ENCODE measurements around the gene BEND6. TPM values are rescaled to one million over a fixed set of nuclear protein-coding genes. Genes with fewer than 3 reads are reported as not detected.

Gene BEND6
- polyA plus RNA-seq, 1 donor (not counting 4 experiments of a cell fraction or from before 2014, with no cell fraction given): 1.0 TPM

GRCh38 chr6:56947924-56948323 is 7.0 kb upstream of the BEND6 start:
- Histone ChIP-seq H3K9me3 (ENCODE audit: control insufficient read depth, low read depth, low read length) (no peaks in the 10 kb centered on the region), H3K27ac (ENCODE audit: control insufficient read depth, insufficient read depth, low read length) (peak overlapping the region; percentile 4), H3K4me2 (ENCODE audit: control insufficient read depth, extremely low read depth, insufficient read depth, low read depth, low read length) (no peak overlapping the region), H3K9ac (ENCODE audit: control insufficient read depth, extremely low read depth, insufficient read depth, low read length) (no peak overlapping the region), H3K79me2 (ENCODE audit: control insufficient read depth, insufficient read depth, low read length) (no peaks in the 10 kb centered on the region), H3K36me3 (ENCODE audit: control insufficient read depth in 2 of 2, extremely low read depth in 1 of 2, insufficient read depth in 2 of 2, low read length in 2 of 2) (no peaks in the 10 kb centered on the region), H4K20me1 (ENCODE audit: control insufficient read depth, extremely low read depth, insufficient read depth, low read length) (no peaks in the 10 kb centered on the region), H3K4me3 (ENCODE audit: control insufficient read depth in 2 of 3, extremely low read depth in 1 of 3, insufficient read depth in 2 of 3, low read depth in 1 of 3, low read length in 3 of 3) (no peak overlapping the region), H3K9me1 (ENCODE audit: control insufficient read depth, extremely low read depth, insufficient read depth, low read length) (no peaks in the 10 kb centered on the region), H3K4me1 (ENCODE audit: control insufficient read depth, extremely low read depth, insufficient read depth, low read length) (peaks cover 14% of the 10 kb centered on the region), H3K27me3 (ENCODE audit: control insufficient read depth, extremely low read depth, insufficient read depth, low read length) (no peaks in the 10 kb centered on the region), H2AFZ (ENCODE audit: control insufficient read depth, low read length) (no peak overlapping the region)
- TF ChIP-seq EZH2 (IDR thresholded peaks at IDR 0.05; ENCODE audit: low read length): no peak
- dilution Hi-C loops (cut with MboI; ENCODE audit: extremely low pct_ligation_motif_present, low sequenced_read_pairs): no loop called here
- FAIRE-seq (no peak), DNase-seq (ENCODE audit: low read depth, low spot score) (no peak)

DNA sequence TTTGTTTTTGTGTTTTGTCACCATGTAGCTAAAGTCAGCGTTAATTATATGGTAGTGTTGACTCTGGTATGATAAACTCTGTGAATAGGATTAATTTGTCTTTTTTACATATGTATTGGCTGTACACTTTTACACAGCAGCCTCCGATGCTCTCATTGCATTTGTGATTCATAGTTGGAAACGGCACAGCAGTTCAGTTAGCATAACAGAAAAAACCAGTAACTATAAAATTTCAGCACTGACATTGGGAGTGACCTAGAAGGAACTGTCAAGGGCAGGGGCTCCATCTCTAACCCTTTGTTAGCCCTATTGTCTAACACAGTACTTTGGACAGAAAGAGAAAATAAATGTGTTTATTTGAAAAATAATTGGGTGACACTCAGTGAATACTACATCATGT is 5.6 kb upstream of the BEND6 start:
- dilution Hi-C loops (cut with MboI; ENCODE audit: extremely low pct_ligation_motif_present, low sequenced_read_pairs): no loop called here
- no peak for DNase-seq (ENCODE audit: low read depth, low spot score)
- Histone ChIP-seq H3K27ac (ENCODE audit: control insufficient read depth, insufficient read depth, low read length) (no peak overlapping the region), H3K9me3 (ENCODE audit: control insufficient read depth, low read depth, low read length) (no peaks in the 10 kb centered on the region), H3K4me2 (ENCODE audit: control insufficient read depth, extremely low read depth, insufficient read depth, low read depth, low read length) (no peak overlapping the region), H3K4me3 (ENCODE audit: control insufficient read depth in 2 of 3, extremely low read depth in 1 of 3, insufficient read depth in 2 of 3, low read depth in 1 of 3, low read length in 3 of 3) (no peak overlapping the region), H3K9me1 (ENCODE audit: control insufficient read depth, extremely low read depth, insufficient read depth, low read length) (no peaks in the 10 kb centered on the region), H4K20me1 (ENCODE audit: control insufficient read depth, extremely low read depth, insufficient read depth, low read length) (no peaks in the 10 kb centered on the region), H3K27me3 (ENCODE audit: control insufficient read depth, extremely low read depth, insufficient read depth, low read length) (no peaks in the 10 kb centered on the region), H2AFZ (ENCODE audit: control insufficient read depth, low read length) (no peak overlapping the region), H3K36me3 (ENCODE audit: control insufficient read depth in 2 of 2, extremely low read depth in 1 of 2, insufficient read depth in 2 of 2, low read length in 2 of 2) (no peaks in the 10 kb centered on the region), H3K79me2 (ENCODE audit: control insufficient read depth, insufficient read depth, low read length) (no peaks in the 10 kb centered on the region), H3K4me1 (ENCODE audit: control insufficient read depth, extremely low read depth, insufficient read depth, low read length) (peaks cover 22% of the 10 kb centered on the region), H3K9ac (ENCODE audit: control insufficient read depth, extremely low read depth, insufficient read depth, low read length) (no peak overlapping the region)
- TF ChIP-seq, protein P1, sequence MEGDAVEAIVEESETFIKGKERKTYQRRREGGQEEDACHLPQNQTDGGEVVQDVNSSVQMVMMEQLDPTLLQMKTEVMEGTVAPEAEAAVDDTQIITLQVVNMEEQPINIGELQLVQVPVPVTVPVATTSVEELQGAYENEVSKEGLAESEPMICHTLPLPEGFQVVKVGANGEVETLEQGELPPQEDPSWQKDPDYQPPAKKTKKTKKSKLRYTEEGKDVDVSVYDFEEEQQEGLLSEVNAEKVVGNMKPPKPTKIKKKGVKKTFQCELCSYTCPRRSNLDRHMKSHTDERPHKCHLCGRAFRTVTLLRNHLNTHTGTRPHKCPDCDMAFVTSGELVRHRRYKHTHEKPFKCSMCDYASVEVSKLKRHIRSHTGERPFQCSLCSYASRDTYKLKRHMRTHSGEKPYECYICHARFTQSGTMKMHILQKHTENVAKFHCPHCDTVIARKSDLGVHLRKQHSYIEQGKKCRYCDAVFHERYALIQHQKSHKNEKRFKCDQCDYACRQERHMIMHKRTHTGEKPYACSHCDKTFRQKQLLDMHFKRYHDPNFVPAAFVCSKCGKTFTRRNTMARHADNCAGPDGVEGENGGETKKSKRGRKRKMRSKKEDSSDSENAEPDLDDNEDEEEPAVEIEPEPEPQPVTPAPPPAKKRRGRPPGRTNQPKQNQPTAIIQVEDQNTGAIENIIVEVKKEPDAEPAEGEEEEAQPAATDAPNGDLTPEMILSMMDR (optimal IDR thresholded peaks at IDR 0.05 in 1 of 3, IDR thresholded peaks at IDR 0.05 in 1 of 3, conservative IDR thresholded peaks at IDR 0.05 in 1 of 3; ENCODE audit: extremely low read depth in 1 of 3, insufficient read depth in 2 of 3, low read length in 3 of 3): no peak
- no peak for TF ChIP-seq EZH2 (IDR thresholded peaks at IDR 0.05; ENCODE audit: low read length)
- no peak for FAIRE-seq

GRCh38 chr6:56949925-56950495 is 4.9 kb upstream of the BEND6 start:
- no peaks in the 10 kb centered on the region for H3K36me3 ChIP-seq (ENCODE audit: control insufficient read depth in 2 of 2, extremely low read depth in 1 of 2, insufficient read depth in 2 of 2, low read length in 2 of 2)
- no peak overlapping the region for H3K4me2 ChIP-seq (ENCODE audit: control insufficient read depth, extremely low read depth, insufficient read depth, low read depth, low read length)
- no peak for DNase-seq (ENCODE audit: low read depth, low spot score)
- H2AFZ ChIP-seq (ENCODE audit: control insufficient read depth, low read length): no peak overlapping the region
- FAIRE-seq: no peak
- no peaks in the 10 kb centered on the region for H3K27me3 ChIP-seq (ENCODE audit: control insufficient read depth, extremely low read depth, insufficient read depth, low read length)
- no peaks in the 10 kb centered on the region for H4K20me1 ChIP-seq (ENCODE audit: control insufficient read depth, extremely low read depth, insufficient read depth, low read length)
- no peak overlapping the region for H3K27ac ChIP-seq (ENCODE audit: control insufficient read depth, insufficient read depth, low read length)
- peaks cover 22% of the 10 kb centered on the region for H3K4me1 ChIP-seq (ENCODE audit: control insufficient read depth, extremely low read depth, insufficient read depth, low read length)
- TF ChIP-seq, protein P1 (optimal IDR thresholded peaks at IDR 0.05 in 1 of 3, IDR thresholded peaks at IDR 0.05 in 1 of 3, conservative IDR thresholded peaks at IDR 0.05 in 1 of 3; ENCODE audit: extremely low read depth in 1 of 3, insufficient read depth in 2 of 3, low read length in 3 of 3): no peak
- TF ChIP-seq EZH2 (IDR thresholded peaks at IDR 0.05; ENCODE audit: low read length): no peak
- no peaks in the 10 kb centered on the region for H3K9me3 ChIP-seq (ENCODE audit: control insufficient read depth, low read depth, low read length)
- H3K9ac ChIP-seq (ENCODE audit: control insufficient read depth, extremely low read depth, insufficient read depth, low read length): no peak overlapping the region
- H3K4me3 ChIP-seq (ENCODE audit: control insufficient read depth in 2 of 3, extremely low read depth in 1 of 3, insufficient read depth in 2 of 3, low read depth in 1 of 3, low read length in 3 of 3): no peak overlapping the region
- H3K9me1 ChIP-seq (ENCODE audit: control insufficient read depth, extremely low read depth, insufficient read depth, low read length): no peaks in the 10 kb centered on the region
- dilution Hi-C loops (cut with MboI; ENCODE audit: extremely low pct_ligation_motif_present, low sequenced_read_pairs): no loop called here
- no peaks in the 10 kb centered on the region for H3K79me2 ChIP-seq (ENCODE audit: control insufficient read depth, insufficient read depth, low read length)

Data from keratinocyte (primary cell).